HK-2 (cell line): ENCODE data around the gene IL2RA.
"Not testable (repeated sequence)": the region's sequence is repeated elsewhere in the genome, so short reads cannot be mapped to it uniquely, and the experiment has no call there.

Experiments used
- DNase-seq: peaks from one replicate; pipeline ENCODE4 v3.0.0-alpha.2; 2018; ENCODE audit not compliant: unreplicated experiment

IL2RA gene

GRCh38 chr10:6056411-6057135 is 5.6 kb downstream of the IL2RA start:
- no peak for DNase-seq

- DNase-seq, result no peak
Measured at GRCh38 chr10:6055929-6056328, 6.2 kb downstream of the IL2RA start.

- no peak for DNase-seq
Measured at GRCh38 chr10:6054884-6055283, 7.3 kb downstream of the IL2RA start.

- no peak for DNase-seq
Measured at GRCh38 chr10:6053816-6054631, 8.1 kb downstream of the IL2RA start.

GRCh38 chr10:6053303-6053702 is 8.9 kb downstream of the IL2RA start:
- DNase-seq, result no peak

- DNase-seq, result no peak
Measured at GRCh38 chr10:6052247-6053221, 9.6 kb downstream of the IL2RA start.

- DNase-seq, result peak; percentile 14
Measured at GRCh38 chr10:6050801-6051445, 11.2 kb downstream of the IL2RA start.

GRCh38 chr10:6049031-6049400 is 13.2 kb downstream of the IL2RA start:
- no peak for DNase-seq

- DNase-seq, result no peak
Measured at GRCh38 chr10:6048281-6049030, 13.7 kb downstream of the IL2RA start.

GRCh38 chr10:6047847-6048246 is 14.3 kb downstream of the IL2RA start:
- no peak for DNase-seq

- DNase-seq, result no peak
Measured at GRCh38 chr10:6046773-6047611, 15.2 kb downstream of the IL2RA start.

- DNase-seq, result no peak
Measured at GRCh38 chr10:6045878-6046772, 16.0 kb downstream of the IL2RA start.

- no peak for DNase-seq
Measured at GRCh38 chr10:6045314-6045848, 16.8 kb downstream of the IL2RA start.

GRCh38 chr10:6044751-6045313 is 17.3 kb downstream of the IL2RA start:
- DNase-seq, result no peak

GRCh38 chr10:6044060-6044459 is 18.1 kb downstream of the IL2RA start:
- DNase-seq, result no peak

GRCh38 chr10:6043377-6043776 is 18.8 kb downstream of the IL2RA start:
- DNase-seq, result not testable (repeated sequence)

- no peak for DNase-seq
Measured at GRCh38 chr10:6040205-6040604, 22.0 kb downstream of the IL2RA start.

- DNase-seq, result no peak
Measured at GRCh38 chr10:6039711-6040110, 22.5 kb downstream of the IL2RA start.
